AG09309 (cell line): ENCODE measurements around the gene SHISA6.

Source experiments
- DNase-seq: peaks from one replicate; pipeline ENCODE4 v3.0.0-alpha.2; 2010; ENCODE audit warnings: low read depth
- H3K4me3 ChIP-seq: 2 replicates; pipeline ENCODE4 v1.5.1; 2011; ENCODE audit warnings: mild to moderate bottlenecking, low read depth, low read length, moderate library complexity; ENCODE audit not compliant: control insufficient read depth
- CTCF ChIP-seq: IDR thresholded peaks from 2 replicates; pipeline ENCODE4 v1.5.1; 2011; ENCODE audit warnings: mild to moderate bottlenecking, low read depth, low read length, inconsistent platforms; ENCODE audit not compliant: insufficient read depth, control insufficient read depth; ENCODE audit errors: missing control alignments

SHISA6 gene

GRCh38 chr17:11561281-11561680, 320.3 kb downstream of the SHISA6 start:
- no peak overlapping the region for H3K4me3 ChIP-seq
- no peak for TF ChIP-seq CTCF
- DNase-seq, result no peak

GRCh38 chr17:11561702-11562101, 320.7 kb downstream of the SHISA6 start:
- DNase-seq, result no peak
- TF ChIP-seq CTCF, result no peak
- no peak overlapping the region for H3K4me3 ChIP-seq

GRCh38 chr17:11564589-11565380, 323.8 kb downstream of the SHISA6 start:
- no peak for DNase-seq
- no peak overlapping the region for H3K4me3 ChIP-seq
- TF ChIP-seq CTCF, result no peak

DNA sequence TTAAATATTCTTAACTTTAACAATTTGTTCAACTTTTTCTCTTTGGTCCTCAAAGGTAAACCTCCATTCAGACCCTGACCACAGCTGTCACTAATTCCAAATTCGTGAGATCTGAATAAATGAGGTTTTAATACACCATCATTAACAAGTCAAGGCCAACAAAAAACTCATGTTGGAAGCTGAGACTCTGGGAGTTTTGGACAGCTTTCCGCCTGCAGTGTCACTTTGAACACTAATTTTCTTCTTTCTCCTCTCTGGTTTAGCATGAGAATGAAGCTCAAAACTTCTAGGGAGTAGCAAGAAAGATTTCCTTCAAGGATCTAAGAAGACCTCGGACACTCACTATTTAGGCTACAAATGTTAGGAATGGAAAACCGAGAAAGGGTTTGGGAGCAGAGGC, 324.6 kb downstream of the SHISA6 start:
- no peak for DNase-seq
- TF ChIP-seq CTCF, result no peak

DNA sequence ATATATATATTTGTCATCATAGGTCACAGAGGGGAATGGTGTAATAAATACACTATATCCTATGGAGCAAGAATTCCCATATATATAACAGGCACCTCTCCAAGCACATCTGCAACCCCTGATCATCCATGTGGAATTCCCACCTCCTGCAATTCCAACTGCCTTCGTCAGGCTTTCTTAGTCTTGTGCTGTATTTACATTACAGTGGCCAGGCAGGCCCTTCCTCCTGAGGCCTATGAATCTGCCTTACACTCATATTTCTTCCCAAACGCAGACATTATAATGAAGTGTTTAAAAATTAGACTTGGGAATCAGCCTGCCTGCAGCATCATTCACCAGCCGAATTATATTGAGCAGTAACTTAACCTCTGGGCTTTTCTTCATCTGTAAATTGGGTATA, 338.0 kb downstream of the SHISA6 start:
- no peak for DNase-seq
- no peak for TF ChIP-seq CTCF
- no peak overlapping the region for H3K4me3 ChIP-seq

More for the DNA sequence above, 324.6 kb downstream of the SHISA6 start:
- H3K4me3 ChIP-seq, result no peak overlapping the region

DNA sequence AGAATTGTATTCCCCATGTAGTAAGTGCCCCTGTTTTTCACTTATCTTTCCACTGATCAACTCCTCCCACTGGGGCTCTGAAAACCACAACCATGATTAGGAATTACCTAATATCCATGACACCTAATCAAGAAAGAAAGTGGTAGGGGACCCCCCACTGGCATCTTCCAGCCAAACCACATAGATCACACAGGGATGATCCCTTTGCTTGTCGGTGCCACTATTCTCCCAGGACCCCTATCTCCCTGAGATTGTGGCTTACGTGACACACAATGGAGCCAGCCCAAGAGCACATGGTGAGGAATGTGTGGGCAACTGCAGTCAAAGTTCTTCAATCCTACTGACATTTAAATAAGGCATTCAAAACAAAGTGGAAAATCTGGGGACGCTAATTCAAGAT, 339.7 kb downstream of the SHISA6 start:
- no peak overlapping the region for H3K4me3 ChIP-seq
- no peak for DNase-seq
- no peak for TF ChIP-seq CTCF
